GM19240 (cell line): ENCODE measurements around the gene ZDHHC14.

Experiments used
- DNase-seq: peaks from one replicate; pipeline ENCODE4 v3.0.0; 2011; ENCODE audit warnings: low spot score; ENCODE audit not compliant: insufficient read length

ZDHHC14 gene

DNA sequence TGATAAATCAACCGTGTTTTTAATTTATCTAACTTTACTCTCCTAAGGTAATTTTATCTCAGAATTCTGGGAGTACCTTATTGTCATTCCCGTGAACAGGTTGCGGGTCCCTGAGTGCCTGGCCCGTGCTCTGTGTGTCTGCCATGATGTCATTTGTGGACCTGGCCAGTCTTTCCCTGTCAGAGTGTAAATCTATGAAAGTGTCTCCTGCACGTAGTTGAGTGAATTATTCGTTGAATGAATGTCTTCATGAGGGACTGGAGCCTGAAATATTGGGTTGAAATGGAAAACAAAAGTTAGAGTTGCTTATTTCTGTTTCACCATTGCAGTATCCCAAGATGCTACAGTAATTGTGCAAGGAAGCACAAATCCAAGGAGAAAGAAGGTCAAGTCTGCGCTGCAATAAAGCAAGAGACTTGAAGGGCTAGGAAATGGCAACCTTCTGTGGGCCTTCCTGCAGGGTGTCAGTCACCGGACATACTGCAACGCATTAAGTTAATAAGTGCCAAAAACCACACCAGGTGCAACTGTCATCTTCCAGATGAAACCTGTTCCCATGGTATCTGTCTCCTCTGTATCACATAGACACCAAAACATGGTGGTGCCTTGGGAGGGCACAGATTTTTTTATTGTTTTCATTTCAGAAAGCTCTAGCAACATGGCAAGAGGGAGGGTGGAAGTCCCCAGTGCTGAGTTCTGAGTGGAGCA lies 135.5 kb downstream of the ZDHHC14 start:
- no peak for DNase-seq

DNA sequence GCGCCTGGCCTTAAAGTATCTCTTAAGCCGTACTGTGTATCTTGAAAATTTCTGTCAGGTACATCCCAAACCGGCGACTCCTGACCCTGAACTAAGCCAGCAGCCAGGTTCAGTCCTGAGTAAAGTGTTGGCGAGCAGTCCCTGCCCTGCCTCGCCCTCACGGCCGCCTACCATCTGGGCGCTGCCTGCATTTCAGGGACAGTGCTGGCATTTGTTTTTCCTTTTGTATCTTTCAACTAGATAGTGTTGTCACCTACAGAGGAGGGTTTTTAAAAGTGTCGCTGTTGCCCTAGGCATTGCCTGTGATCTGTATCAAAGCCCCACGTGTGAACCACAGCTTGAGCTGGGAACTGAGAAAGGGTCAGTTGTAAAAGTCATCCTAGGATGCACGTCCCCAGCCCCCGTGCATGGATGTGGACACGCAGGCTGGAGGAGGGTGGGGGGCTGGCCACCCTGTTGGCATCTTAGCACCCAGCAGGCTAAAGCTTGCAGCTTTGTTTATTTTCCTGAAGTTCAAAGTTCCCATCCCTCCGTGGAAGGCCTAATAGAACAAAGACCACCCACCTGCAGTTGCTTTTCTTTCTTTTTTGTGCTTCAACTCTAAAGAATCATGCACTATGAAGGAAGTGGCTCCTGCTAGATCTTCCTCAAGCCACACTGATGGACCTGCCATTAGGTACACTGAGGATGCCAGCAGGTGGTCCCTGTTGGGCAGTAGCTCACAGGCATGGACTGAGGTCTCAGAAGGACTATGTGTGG lies 136.8 kb downstream of the ZDHHC14 start:
- DNase-seq, result no peak

DNA sequence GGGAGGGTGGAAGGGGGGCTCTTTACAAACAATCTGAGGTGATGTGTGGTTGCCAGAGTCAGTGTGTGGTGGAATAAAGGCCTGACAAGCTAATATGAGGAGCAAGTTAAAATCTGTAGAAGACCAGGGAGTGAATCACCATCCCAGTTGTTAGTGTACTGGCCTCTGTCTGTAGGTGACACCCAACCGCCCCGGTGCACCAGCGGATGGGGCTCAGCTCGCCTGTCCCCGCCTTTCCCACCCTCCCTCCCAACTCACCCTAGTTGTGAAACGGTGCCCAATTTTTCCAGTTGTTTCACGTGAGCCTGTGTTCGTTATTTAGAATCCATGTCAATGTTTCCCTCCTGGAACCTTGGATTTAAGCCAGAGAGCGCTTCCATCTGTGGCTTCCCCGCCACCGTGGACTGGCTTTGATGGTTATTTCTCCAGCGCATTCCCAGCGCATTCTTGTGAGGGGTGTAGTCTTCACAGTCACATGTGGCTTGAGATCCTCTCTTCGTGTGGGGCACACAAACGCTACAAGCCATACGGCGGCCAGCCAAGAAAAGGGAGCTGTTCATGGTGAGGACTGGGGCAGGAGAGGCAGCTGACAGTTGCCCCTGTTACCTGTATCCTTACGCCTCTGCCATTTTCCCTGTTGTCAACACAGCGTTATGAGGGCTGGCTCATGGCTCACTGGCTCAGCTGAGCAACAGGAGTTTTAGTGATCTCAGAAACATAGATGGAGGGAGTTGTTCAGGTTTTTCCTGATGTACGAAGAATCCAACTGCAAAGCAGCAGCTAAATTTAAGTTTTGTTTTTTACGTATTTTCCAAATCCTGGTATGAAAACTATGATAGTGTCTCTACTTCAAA lies 137.6 kb downstream of the ZDHHC14 start:
- DNase-seq, result no peak

DNA sequence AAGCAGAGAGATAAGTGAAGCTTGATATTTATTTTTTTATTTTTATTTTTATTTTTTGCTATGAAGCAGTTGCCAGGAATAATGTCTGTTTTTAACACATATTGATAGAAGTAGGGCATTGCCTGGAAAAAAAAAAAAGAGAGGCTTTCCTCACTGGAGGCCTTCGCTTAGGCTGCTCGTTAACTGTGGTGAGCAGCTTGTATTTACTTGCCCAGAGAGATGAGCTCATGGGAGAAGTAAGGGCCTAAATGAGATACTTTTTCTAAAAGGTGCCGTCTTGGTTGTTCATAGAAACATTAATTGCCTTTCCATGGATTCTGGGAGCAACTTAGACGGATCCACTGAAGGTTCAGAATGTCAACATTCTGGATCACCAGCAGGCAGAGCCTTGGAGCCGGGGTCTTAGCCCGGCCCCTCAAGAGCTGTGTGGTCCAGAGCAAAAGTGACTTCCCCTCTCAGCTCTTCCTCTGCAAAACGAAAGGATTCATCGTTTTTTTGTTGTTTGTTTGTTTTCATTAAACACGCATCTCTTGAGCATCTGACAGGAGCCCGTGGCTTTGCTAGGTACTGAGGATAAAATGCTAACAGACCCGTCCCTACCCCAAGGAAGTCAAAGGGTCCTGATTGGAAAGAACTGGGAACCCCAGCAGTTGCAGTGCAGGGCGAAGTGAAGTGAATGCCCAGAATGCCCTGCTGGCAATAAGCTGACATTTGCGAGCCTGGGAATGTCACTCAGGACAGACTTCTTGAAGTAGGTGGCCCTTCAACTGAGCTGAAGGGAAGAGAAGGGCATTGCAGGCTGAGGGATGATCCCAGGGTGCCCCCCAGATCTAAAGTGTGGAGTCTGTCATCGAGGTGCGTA lies 138.5 kb downstream of the ZDHHC14 start:
- DNase-seq, result no peak

DNA sequence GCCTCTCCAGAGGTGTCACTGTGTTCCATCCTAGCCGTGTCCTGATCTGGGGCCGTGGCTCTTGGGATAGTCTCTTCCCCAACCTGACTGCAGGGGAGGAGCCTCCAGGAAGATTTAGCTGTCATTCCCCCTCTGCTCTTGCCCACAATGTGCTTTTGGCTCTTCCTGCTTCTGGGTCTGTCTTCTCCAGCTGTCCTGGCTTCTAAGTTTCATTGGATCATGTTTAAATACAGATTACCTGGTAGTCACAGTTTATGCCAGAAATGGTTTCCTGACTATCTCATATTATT lies 139.1 kb downstream of the ZDHHC14 start:
- no peak for DNase-seq

GRCh38 chr6:157520596-157521361 lies 139.8 kb downstream of the ZDHHC14 start:
- no peak for DNase-seq

DNA sequence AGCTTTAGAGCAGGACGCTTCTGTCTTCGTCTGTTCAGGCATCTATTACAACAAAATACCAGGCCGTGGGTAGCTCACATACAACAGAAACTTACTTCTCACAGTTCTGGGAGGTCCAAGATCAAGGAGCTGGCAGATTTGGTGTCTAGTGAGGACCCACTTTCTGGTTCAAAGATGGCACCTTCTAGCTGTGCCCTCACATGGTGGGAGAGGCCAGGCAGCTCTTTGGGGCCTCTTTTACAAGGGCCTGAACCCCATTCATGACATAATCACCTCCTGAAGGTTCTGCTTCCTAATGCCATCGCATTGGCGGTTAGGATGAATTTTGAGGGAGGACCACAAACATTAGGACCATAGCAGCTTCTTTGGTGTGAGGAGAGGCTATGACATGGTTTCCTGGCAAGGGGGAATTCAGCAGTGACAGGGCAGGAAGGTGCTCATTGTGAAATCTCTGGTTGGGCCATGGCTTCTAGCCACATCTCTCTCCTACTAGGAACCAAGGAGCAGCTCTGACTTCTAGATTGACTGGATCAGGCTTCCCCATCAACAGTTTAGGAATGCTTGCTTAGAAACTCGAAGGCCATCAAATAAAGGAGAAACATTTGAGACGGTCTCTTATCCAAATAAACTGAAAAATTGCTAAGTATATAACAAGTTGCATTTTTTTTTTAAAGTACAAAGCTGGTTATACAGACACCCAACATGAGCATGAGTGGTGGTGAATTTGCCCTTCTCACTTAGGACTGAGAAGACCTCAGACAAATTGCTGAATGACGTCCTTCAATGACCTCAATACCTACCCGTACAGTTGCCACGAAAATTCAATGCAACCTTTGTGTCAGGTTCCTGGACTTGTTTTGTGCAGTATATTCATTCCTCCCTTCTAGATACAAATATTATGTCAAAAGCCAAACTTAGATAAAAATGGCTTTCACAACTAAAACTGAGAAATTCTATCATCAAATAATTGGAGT lies 140.7 kb downstream of the ZDHHC14 start:
- no peak for DNase-seq

DNA sequence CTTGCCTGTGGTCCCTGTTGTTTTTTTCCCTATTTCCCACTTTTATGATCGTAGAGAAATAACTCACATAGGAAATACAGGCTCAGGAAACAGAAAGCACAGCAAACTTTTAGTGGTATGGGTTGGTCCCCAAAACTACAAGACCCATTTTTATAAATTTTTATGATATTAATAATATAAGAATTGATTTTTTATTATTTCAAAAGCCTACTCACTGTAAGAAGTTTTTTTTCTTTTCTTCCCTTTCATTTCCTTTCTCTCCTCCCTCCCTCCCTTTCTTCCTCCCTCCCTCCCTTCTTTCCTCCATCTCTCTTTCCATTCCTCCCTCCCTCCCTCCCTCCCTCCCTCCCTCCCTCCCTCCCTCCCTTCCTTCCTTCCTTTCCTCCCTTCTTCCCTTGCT lies 141.5 kb downstream of the ZDHHC14 start:
- DNase-seq, result no peak

- no peak for DNase-seq
Measured at GRCh38 chr6:157524735-157525134, 143.7 kb downstream of the ZDHHC14 start.

GRCh38 chr6:157525292-157525889 lies 144.4 kb downstream of the ZDHHC14 start:
- DNase-seq, result no peak

DNA sequence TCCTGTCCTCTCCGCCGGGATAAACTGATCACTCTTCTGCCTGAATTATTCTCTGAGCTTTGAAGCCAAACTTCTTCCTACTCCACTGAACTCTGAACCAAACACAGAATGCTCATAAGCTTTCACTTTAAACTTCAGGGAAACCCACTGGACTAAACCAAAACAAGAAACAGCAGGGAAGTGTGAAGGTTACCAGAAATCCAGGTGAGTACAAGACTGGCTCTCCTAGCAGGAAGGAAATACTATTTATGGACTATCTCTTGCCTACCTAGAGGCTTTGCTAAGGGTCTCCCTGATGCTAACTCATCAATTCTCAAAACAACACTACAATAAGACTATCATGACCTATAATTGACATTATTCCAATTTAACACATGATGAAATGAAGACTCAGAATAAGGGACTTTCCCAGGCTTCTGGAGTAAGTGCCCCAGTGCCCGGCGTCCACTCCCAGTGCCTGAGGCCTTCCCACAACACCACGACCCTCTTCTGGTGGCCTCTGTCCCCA lies 145.0 kb downstream of the ZDHHC14 start:
- DNase-seq, result no peak

GRCh38 chr6:157527471-157527907 lies 146.5 kb downstream of the ZDHHC14 start:
- DNase-seq, result peak; percentile 15

- no peak for DNase-seq
Measured at GRCh38 chr6:157528931-157529653, 148.1 kb downstream of the ZDHHC14 start.

DNA sequence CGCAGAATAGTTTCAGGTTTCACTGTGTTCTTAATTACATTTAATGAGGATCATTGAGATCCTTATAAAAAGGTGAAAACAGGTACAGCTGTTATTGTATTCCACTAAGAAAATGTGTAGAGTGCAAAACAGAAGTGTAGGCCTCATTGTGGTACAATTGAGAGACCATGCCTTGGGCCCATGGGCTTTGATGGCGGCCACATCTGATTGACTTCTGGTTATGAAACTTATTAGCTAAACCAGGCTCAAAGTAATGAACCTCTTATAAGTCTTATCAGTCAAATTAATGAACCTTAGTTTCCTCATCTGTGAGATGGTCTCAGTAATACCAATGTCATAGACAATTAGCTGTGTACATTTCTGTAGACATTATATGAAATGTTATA lies 148.7 kb downstream of the ZDHHC14 start:
- no peak for DNase-seq

DNA sequence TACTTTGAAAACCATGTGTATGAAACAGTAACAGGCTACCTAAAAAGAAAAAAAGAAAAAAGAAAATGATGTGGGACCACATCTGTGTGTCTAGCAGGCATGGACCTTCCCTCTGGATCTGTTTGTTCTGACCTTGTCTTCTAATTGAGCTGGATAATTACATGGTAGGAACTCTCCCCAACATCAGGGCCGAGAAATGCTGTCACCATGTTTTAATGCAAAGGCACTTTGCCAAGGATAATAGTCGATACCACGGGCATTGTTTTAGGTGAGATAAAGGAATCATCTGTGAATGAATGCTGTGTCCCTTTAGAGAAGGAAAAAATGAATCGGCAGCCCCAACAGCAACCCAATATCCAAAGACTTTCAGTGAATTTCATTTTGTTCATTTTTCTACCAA lies 149.1 kb downstream of the ZDHHC14 start:
- DNase-seq, result no peak

DNA sequence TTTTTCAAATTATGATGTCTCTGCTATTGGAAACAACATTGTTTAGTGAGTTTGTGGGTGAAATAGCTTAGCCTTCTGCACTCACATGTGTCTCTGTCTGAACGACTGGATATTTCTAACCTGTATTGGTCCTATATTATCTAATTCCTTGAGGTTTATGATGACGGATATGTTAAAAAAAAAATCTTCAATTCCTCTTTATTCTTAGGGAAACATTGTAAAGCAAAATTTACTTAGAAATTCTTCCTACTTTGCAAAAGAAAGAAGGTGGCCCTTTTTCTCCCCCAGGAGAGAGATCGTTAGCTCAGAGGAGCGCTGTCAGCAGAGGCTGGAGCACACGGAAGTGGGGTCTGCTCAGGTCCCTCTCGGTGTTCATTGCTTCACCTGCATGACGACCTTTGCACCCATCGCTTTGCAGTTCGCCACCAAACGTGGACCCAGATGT lies 149.8 kb downstream of the ZDHHC14 start:
- no peak for DNase-seq

GRCh38 chr6:157531169-157531985 lies 150.4 kb downstream of the ZDHHC14 start:
- DNase-seq, result no peak
